Right lobe of liver (tissue), 4 donors: ENCODE data around the gene BEND7.

Experiments
- POLR2A ChIP-seq: fragments of 450-650 bp; IDR thresholded peaks from one replicate; pipeline ENCODE4 v1.6.1; 2017; ENCODE audit warnings: antibody characterized with exemption, mild to moderate bottlenecking
- TF ChIP-seq, protein P1 (sequence below), 4 donors: fragments of 200-600 bp in 3 of 4; fragments of 450-650 bp in 1 of 4; IDR thresholded peaks; one replicate each; pipeline versions ENCODE4 v1.5.1 to v1.8.0; 2016 to 2022; ENCODE audit warnings: antibody characterized with exemption in 4 of 4, mild to moderate bottlenecking in 2 of 4
- donor health status: DM: no; HTN: no; CAD: no.
- donor health status: DM: no; HTN: no; CAD: no.
- donor health status: DM: no; HTN: yes; CAD: no.

DNA sequence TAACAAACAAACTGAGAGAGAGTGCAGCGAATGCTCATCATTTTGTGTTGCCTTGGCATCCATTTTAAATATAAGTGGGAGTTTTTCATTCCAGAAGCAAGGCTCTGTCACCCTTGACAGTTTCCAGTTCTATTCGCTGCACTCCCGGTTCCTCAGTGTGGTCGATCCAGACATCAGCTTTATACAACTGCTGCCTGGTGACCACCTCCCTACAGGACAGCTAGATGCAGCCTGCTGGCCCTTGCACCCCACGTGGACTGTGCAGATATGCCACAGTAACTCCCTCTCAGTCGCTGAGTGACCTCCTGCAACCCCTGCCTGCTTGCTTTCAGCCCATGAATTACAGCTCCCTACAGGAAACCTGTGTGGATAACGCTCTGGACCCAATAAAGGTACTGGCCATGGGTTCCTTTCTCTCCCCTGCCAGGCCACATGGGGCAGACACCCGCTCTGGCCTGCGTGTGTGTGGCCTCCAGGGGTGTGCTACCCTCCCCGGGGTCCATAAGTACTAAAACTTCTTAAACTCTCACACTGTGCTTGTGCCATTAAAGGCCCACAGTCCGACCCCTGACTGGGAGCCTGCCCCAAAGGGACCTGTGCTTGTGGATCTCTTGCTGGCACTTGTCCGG lies 23.6 kb downstream of the BEND7 start:
- TF ChIP-seq POLR2A = no peak
- TF ChIP-seq, protein P1, sequence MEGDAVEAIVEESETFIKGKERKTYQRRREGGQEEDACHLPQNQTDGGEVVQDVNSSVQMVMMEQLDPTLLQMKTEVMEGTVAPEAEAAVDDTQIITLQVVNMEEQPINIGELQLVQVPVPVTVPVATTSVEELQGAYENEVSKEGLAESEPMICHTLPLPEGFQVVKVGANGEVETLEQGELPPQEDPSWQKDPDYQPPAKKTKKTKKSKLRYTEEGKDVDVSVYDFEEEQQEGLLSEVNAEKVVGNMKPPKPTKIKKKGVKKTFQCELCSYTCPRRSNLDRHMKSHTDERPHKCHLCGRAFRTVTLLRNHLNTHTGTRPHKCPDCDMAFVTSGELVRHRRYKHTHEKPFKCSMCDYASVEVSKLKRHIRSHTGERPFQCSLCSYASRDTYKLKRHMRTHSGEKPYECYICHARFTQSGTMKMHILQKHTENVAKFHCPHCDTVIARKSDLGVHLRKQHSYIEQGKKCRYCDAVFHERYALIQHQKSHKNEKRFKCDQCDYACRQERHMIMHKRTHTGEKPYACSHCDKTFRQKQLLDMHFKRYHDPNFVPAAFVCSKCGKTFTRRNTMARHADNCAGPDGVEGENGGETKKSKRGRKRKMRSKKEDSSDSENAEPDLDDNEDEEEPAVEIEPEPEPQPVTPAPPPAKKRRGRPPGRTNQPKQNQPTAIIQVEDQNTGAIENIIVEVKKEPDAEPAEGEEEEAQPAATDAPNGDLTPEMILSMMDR (IDR thresholded peaks at IDR 0.05) = no peak
